GM10266 (cell line): ENCODE measurements around the gene ARAP2.

Source experiments
- DNase-seq: peaks from one replicate; pipeline ENCODE4 v3.0.0; 2012; ENCODE audit errors: extremely low spot score
- CTCF ChIP-seq: IDR thresholded peaks from 2 replicates; pipeline ENCODE4 v1.5.1; 2012; ENCODE audit warnings: mild to moderate bottlenecking, low read depth; ENCODE audit not compliant: control insufficient read depth, insufficient read depth; ENCODE audit errors: missing control alignments

The ARAP2 gene

GRCh38 chr4:36273276-36273675, 29.0 kb upstream of the ARAP2 start:
- no peak for DNase-seq
- no peak for TF ChIP-seq CTCF

- no peak for TF ChIP-seq CTCF
- no peak for DNase-seq
These were observed 25.3 kb upstream of the ARAP2 start for GRCh38 chr4:36269533-36270173.

- no peak for TF ChIP-seq CTCF
These were observed 24.8 kb upstream of the ARAP2 start for GRCh38 chr4:36269101-36269500.

GRCh38 chr4:36267486-36268268, 23.4 kb upstream of the ARAP2 start:
- DNase-seq: no peak
- TF ChIP-seq CTCF: no peak

More at GRCh38 chr4:36269101-36269500, 24.8 kb upstream of the ARAP2 start:
- DNase-seq: no peak

GRCh38 chr4:36264207-36264826, 20.0 kb upstream of the ARAP2 start:
- DNase-seq: no peak
- TF ChIP-seq CTCF: no peak

- TF ChIP-seq CTCF: no peak
- DNase-seq: no peak
These were observed 16.4 kb upstream of the ARAP2 start for GRCh38 chr4:36260731-36261130.
